Measurements from ENCODE around the gene CTSK.

- TF ChIP-seq, protein P1, sequence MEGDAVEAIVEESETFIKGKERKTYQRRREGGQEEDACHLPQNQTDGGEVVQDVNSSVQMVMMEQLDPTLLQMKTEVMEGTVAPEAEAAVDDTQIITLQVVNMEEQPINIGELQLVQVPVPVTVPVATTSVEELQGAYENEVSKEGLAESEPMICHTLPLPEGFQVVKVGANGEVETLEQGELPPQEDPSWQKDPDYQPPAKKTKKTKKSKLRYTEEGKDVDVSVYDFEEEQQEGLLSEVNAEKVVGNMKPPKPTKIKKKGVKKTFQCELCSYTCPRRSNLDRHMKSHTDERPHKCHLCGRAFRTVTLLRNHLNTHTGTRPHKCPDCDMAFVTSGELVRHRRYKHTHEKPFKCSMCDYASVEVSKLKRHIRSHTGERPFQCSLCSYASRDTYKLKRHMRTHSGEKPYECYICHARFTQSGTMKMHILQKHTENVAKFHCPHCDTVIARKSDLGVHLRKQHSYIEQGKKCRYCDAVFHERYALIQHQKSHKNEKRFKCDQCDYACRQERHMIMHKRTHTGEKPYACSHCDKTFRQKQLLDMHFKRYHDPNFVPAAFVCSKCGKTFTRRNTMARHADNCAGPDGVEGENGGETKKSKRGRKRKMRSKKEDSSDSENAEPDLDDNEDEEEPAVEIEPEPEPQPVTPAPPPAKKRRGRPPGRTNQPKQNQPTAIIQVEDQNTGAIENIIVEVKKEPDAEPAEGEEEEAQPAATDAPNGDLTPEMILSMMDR (IDR thresholded peaks at IDR 0.05) = no peak
- TF ChIP-seq EP300 (IDR thresholded peaks at IDR 0.05; ENCODE audit: low read depth) = no peak
- TF ChIP-seq POLR2AphosphoS5 (IDR thresholded peaks at IDR 0.05) = no peak
Observed at GRCh38 chr1:150791585-150791984, 16.5 kb downstream of the CTSK start.

Data from transverse colon (tissue), 4 donors.